ENCODE data around the gene CLEC16A. TPM values are rescaled to one million over a fixed set of nuclear protein-coding genes. Genes with fewer than 3 reads are reported as not detected.

The CLEC16A gene
- total RNA-seq, 4 donors from 2014 or later = 19.9 to 38.3 (median 35.0) TPM

DNA sequence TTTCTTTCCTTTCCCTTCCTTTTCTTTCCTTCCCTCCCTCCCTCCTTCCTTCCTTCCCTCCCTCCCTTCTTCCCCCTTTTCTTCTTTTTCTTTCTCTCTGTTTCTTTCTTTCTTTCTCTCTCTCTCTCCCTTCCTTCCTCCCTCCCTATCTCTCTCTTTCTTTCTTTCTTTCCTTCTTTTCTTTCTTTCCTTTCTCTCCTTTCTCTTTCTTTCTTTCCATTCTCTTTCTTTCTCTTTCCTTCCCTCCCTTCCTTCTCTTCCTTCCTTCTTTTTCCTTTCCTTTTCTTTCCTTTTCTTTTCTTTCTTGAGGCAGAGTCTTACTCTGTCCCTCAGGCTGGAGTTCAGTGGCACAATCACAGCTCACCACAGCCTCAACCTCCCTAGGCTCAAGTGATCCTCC lies 33.1 kb upstream of the CLEC16A start:
- Histone ChIP-seq H3K36me3 (peaks cover 0 to 46% of the 10 kb centered on the region in 2 donors), H3K9me3 (no peaks in the 10 kb centered on the region), H3K4me3 (no peak overlapping the region), H3K27me3 (no peaks in the 10 kb centered on the region), H3K4me1 (no peaks in the 10 kb centered on the region), H3K27ac (no peak overlapping the region)
- TF ChIP-seq POLR2A (IDR thresholded peaks at IDR 0.05) (no peak), EP300 (IDR thresholded peaks at IDR 0.05) (no peak), POLR2AphosphoS5 (IDR thresholded peaks at IDR 0.05) (no peak)
- TF ChIP-seq, protein P1, sequence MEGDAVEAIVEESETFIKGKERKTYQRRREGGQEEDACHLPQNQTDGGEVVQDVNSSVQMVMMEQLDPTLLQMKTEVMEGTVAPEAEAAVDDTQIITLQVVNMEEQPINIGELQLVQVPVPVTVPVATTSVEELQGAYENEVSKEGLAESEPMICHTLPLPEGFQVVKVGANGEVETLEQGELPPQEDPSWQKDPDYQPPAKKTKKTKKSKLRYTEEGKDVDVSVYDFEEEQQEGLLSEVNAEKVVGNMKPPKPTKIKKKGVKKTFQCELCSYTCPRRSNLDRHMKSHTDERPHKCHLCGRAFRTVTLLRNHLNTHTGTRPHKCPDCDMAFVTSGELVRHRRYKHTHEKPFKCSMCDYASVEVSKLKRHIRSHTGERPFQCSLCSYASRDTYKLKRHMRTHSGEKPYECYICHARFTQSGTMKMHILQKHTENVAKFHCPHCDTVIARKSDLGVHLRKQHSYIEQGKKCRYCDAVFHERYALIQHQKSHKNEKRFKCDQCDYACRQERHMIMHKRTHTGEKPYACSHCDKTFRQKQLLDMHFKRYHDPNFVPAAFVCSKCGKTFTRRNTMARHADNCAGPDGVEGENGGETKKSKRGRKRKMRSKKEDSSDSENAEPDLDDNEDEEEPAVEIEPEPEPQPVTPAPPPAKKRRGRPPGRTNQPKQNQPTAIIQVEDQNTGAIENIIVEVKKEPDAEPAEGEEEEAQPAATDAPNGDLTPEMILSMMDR (IDR thresholded peaks at IDR 0.05) = no peak
- ATAC-seq = no peak

DNA sequence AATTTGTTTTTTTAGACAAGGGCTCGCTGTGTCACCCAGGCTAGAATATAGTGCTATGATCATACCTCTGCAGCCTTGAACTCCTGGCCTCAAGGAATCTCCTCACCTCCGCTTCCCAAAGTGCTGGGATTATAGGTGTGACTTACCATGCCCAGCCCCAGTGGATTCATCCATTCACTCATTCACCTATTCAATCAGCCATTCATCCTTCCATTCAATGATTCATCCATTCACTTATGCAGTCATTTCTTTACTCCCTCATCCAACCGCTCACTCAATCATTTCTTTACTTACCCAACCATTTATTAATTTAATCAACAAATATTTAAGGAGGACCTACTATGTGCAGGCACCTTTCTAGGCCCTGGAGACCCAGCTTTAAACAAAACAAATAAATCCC lies 27.8 kb upstream of the CLEC16A start:
- H3K36me3 ChIP-seq = peaks cover 0 to 10% of the 10 kb centered on the region in 2 donors
- ATAC-seq = no peak
- no peak overlapping the region for H3K27ac ChIP-seq
- H3K9me3 ChIP-seq = no peaks in the 10 kb centered on the region
- no peak overlapping the region for H3K4me3 ChIP-seq
- WGBS, 2 donors (ENCODE audit: low coverage in 1 of 2) = 67% methylated on average over 3 of the region's 3 CpGs
- H3K27me3 ChIP-seq = no peaks in the 10 kb centered on the region
- H3K4me1 ChIP-seq = peaks cover 0 to 38% (median 10%) of the 10 kb centered on the region in 3 donors
- TF ChIP-seq EP300 (IDR thresholded peaks at IDR 0.05) (no peak), POLR2AphosphoS5 (IDR thresholded peaks at IDR 0.05) (no peak), POLR2A (IDR thresholded peaks at IDR 0.05) (no peak)
- TF ChIP-seq, protein P1 (IDR thresholded peaks at IDR 0.05) = no peak

DNA sequence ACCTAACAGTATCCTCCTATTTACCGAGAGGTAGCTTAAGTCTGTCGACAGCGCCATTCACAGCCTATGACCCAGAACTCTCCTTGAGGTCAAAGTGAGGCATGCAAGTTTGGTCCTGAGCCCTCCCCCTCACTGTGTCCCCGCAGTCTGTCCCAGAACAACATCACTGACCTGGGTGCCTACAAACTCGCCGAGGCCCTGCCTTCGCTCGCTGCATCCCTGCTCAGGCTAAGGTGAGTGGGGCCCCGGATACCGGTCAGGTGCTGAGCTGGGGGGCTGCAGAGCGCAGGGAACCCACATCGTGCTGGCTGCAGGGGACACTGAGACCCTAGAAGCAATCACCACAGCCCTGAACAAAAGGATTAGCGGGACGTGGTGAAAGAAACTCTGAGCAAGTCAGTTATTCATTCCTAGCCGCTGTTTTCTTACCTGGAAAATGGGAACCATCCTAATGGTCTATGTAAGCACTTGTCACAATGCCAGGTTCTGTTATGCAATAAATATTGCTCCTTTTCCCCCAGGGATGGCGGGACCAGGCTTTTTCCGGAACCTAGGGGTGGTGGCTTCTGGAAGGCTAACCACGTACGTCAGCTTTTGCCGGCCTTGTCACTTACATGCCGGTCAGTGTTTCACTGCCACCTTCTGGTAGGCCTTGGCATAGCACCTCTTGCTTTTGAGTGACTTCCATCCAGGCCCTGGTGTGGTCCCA lies 25.9 kb upstream of the CLEC16A start:
- ATAC-seq = peak; percentile 90
- 39 to 45% methylated on average over 7 to 8 of the region's 21 CpGs for WGBS, 2 donors (ENCODE audit: low coverage in 1 of 2)
- H3K27me3 ChIP-seq = no peaks in the 10 kb centered on the region
- H3K9me3 ChIP-seq = no peaks in the 10 kb centered on the region
- H3K4me3 ChIP-seq = peak overlapping the region in 1 of 2 donors; percentile 27
- peaks cover 0 to 10% of the 10 kb centered on the region in 2 donors for H3K36me3 ChIP-seq
- H3K4me1 ChIP-seq = peaks cover 0 to 57% (median 25%) of the 10 kb centered on the region in 3 donors
- TF ChIP-seq EP300 (IDR thresholded peaks at IDR 0.05) (no peak), POLR2AphosphoS5 (IDR thresholded peaks at IDR 0.05) (peak; percentile 93)
- TF ChIP-seq, protein P1 (IDR thresholded peaks at IDR 0.05) = peak in 3 of 4 experiments; percentile 94 to 97 (median 95)
- peak overlapping the region in 3 of 4 donors; percentile 53 to 58 (median 53) for H3K27ac ChIP-seq

DNA sequence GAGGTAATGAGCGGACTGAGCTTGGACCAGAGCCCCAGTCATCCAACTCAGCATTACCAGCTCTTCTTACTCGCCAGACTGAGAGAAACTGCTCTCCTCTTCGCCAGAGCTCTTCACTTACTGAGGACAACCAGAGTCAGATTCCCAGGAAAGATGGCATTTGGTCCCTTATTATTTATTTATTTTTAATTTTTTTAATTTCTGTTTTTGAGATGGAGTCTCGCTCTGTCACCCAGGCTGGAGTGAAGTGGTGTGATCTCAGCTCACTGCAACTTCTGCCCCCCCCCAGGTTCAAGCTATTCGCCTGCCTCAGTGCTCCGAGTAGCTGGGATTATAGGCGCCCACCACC lies 25.4 kb upstream of the CLEC16A start:
- no peak overlapping the region for H3K4me3 ChIP-seq
- peak overlapping the region in 1 of 4 donors; percentile 33 for H3K27ac ChIP-seq
- 3 to 42% methylated on average over 3 to 7 of the region's 7 CpGs for WGBS, 2 donors (ENCODE audit: low coverage in 1 of 2)

More for the DNA sequence above, 25.4 kb upstream of the CLEC16A start:
- peaks cover 0 to 62% (median 29%) of the 10 kb centered on the region in 3 donors for H3K4me1 ChIP-seq
- H3K27me3 ChIP-seq = no peaks in the 10 kb centered on the region
- no peak for ATAC-seq
- H3K36me3 ChIP-seq = peaks cover 0 to 12% of the 10 kb centered on the region in 2 donors
- no peak for TF ChIP-seq EP300 (IDR thresholded peaks at IDR 0.05)
- TF ChIP-seq POLR2A (IDR thresholded peaks at IDR 0.05) = no peak
- TF ChIP-seq, protein P1 (IDR thresholded peaks at IDR 0.05) = no peak
- no peak for TF ChIP-seq POLR2AphosphoS5 (IDR thresholded peaks at IDR 0.05)
- H3K9me3 ChIP-seq = no peaks in the 10 kb centered on the region

Data from gastroesophageal sphincter (tissue), 4 donors.